CD14-positive monocyte (primary cell): ENCODE measurements around the gene P2RY14. TPM values are rescaled to one million over a fixed set of nuclear protein-coding genes. Genes with fewer than 3 reads are reported as not detected.

Source experiments
- DNase-seq, 3 donors: peaks; one replicate each; pipeline ENCODE4 v3.0.0-alpha.2; 2011 to 2022
- H2AFZ ChIP-seq: 2 replicates; pipeline ENCODE4 v1.6.0; 2012; ENCODE audit warnings: mild to moderate bottlenecking, low read depth, low read length, inconsistent platforms; ENCODE audit not compliant: insufficient read depth, poor library complexity, severe bottlenecking
- H3K27ac ChIP-seq, 2 donors: 1 replicate in 1 of 2; 2 replicates in 1 of 2; pipeline ENCODE4 v1.5.1; 2012 to 2013; ENCODE audit warnings: low read length in 2 of 2, control low read depth in 1 of 2, inconsistent platforms in 1 of 2, low read depth in 1 of 2, mild to moderate bottlenecking in 1 of 2
- H3K27me3 ChIP-seq, 2 donors: one replicate each; pipeline versions ENCODE4 v1.6.0 to v1.6.1; 2011 to 2013; ENCODE audit warnings: low read length in 2 of 2; ENCODE audit not compliant: control insufficient read depth in 2 of 2, insufficient read depth in 2 of 2
- H3K36me3 ChIP-seq, 2 donors: replicated peaks in 1 of 2; 1 replicate in 1 of 2; 2 replicates in 1 of 2; pipeline versions ENCODE4 v1.5.1 to v1.6.1; 2012 to 2013; ENCODE audit warnings: low read length in 2 of 2, control low read depth in 1 of 2, inconsistent platforms in 1 of 2, mild to moderate bottlenecking in 1 of 2; ENCODE audit not compliant: insufficient read depth in 2 of 2, control insufficient read depth in 1 of 2
- H3K4me1 ChIP-seq, 2 donors: 1 replicate in 1 of 2; 2 replicates in 1 of 2; pipeline versions ENCODE4 v1.5.1 to v1.6.1; 2012 to 2013; ENCODE audit warnings: low read length in 2 of 2, control low read depth in 1 of 2, inconsistent platforms in 1 of 2, mild to moderate bottlenecking in 1 of 2, moderate library complexity in 1 of 2; ENCODE audit not compliant: insufficient read depth in 2 of 2, control insufficient read depth in 1 of 2
- H3K4me2 ChIP-seq: replicated peaks from 2 replicates; pipeline ENCODE3; 2012; ENCODE audit warnings: low read length, moderate library complexity, mild to moderate bottlenecking; ENCODE audit not compliant: poor library complexity, severe bottlenecking; ENCODE audit errors: extremely low read depth
- H3K4me3 ChIP-seq, 3 experiments: fragments of 200-600 bp in 1 of 3; sonication (generic) in 1 of 3; replicated peaks in 1 of 3; 1 replicate in 2 of 3; 2 replicates in 1 of 3; pipeline ENCODE4 v1.5.1; 2011 to 2013; ENCODE audit warnings: low read length in 3 of 3, mild to moderate bottlenecking in 3 of 3, control low read depth in 2 of 3, low read depth in 2 of 3, inconsistent platforms in 1 of 3, moderate library complexity in 1 of 3
- H3K79me2 ChIP-seq: 2 replicates; pipeline ENCODE4 v1.6.0; 2012; ENCODE audit warnings: mild to moderate bottlenecking, control low read depth, inconsistent platforms, low read length, moderate library complexity; ENCODE audit not compliant: insufficient read depth
- H3K9ac ChIP-seq: 2 replicates; pipeline ENCODE4 v1.6.0; 2017; ENCODE audit warnings: low read length, mild to moderate bottlenecking; ENCODE audit not compliant: insufficient read depth, poor library complexity, severe bottlenecking
- H3K9me3 ChIP-seq, 2 donors: replicated peaks in 1 of 2; 1 replicate in 1 of 2; 2 replicates in 1 of 2; pipeline versions ENCODE4 v1.5.1 to v1.6.1; 2012 to 2013; ENCODE audit warnings: low read length in 2 of 2, control low read depth in 1 of 2; ENCODE audit not compliant: control insufficient read depth in 1 of 2, insufficient read depth in 1 of 2
- H4K20me1 ChIP-seq: 2 replicates; pipeline ENCODE4 v1.6.0; 2012; ENCODE audit warnings: mild to moderate bottlenecking, low read length, control low read depth, moderate library complexity; ENCODE audit not compliant: insufficient read depth
- H3K27ac Mint-ChIP-seq, 7 donors: one replicate each; pipeline ENCODE4 v1.8.0; 2020; ENCODE audit warnings: mild to moderate bottlenecking in 7 of 7, mixed read lengths in 7 of 7, moderate library complexity in 6 of 7, inconsistent platforms in 2 of 7
- H3K27me3 Mint-ChIP-seq, 3 donors: one replicate each; pipeline ENCODE4 v1.8.0; 2021 to 2022; ENCODE audit warnings: low read depth in 3 of 3, mild to moderate bottlenecking in 3 of 3, mixed read lengths in 3 of 3, moderate library complexity in 3 of 3, inconsistent platforms in 1 of 3
- H3K36me3 Mint-ChIP-seq, 2 donors: one replicate each; pipeline ENCODE4 v1.8.0; 2020; ENCODE audit warnings: mixed read lengths in 2 of 2, inconsistent platforms in 1 of 2, mild to moderate bottlenecking in 1 of 2
- H3K4me1 Mint-ChIP-seq: one replicate; pipeline ENCODE4 v1.8.0; 2020; ENCODE audit warnings: mild to moderate bottlenecking, mixed read lengths
- H3K4me3 Mint-ChIP-seq, 2 donors: one replicate each; pipeline ENCODE4 v1.8.0; 2020; ENCODE audit warnings: mild to moderate bottlenecking in 2 of 2, mixed read lengths in 2 of 2, moderate library complexity in 1 of 2
- H3K9me3 Mint-ChIP-seq, 7 donors: one replicate each; pipeline ENCODE4 v1.8.0; 2020 to 2022; ENCODE audit warnings: mixed read lengths in 7 of 7, mild to moderate bottlenecking in 6 of 7, moderate library complexity in 6 of 7, inconsistent platforms in 2 of 7
- WGBS: methylation state at CpG from one replicate; pipeline ENCODE4 v1.1.5; 2013; ENCODE audit warnings: missing lambda C conversion rate; ENCODE audit not compliant: insufficient coverage; 5-methylcytosine and 5-hydroxymethylcytosine counted together
- intact Hi-C, 2 donors: fragments of 100-400 bp; cut with micrococcal nuclease; formaldehyde crosslinking; loops; one replicate each; pipeline versions ENCODE4 v1.15.0 to v1.15.1; 2023
- polyA plus RNA-seq, 3 donors: library from polyadenylated mRNA; depleted of rRNA in 1 of 3; unstranded in 2 of 3; stranded (reverse) in 1 of 3; fragments of 300-500 nt in 2 of 3; fragments of >200 nt in 1 of 3; fragmentation: Illumina TruSeq in 2 of 3; gene quantifications; 1 replicate in 2 of 3; 2 replicates in 1 of 3; pipeline ENCODE4 v1.2.3, GENCODE V29; 2012 to 2021
- TF ChIP-seq, protein P1 (sequence below): fragments of 200-600 bp; IDR thresholded peaks from one replicate; pipeline ENCODE4 v1.8.0; 2022; ENCODE audit warnings: antibody characterized with exemption, mild to moderate bottlenecking

P2RY14 gene
- polyA plus RNA-seq, 3 donors, result 0.20 to 0.67 (median 0.50) TPM

- H3K4me2 ChIP-seq, result no peak overlapping the region
- Mint-ChIP-seq H3K36me3 (no peaks in the 10 kb centered on the region), H3K27me3 (no peaks in the 10 kb centered on the region), H3K4me1 (no peaks in the 10 kb centered on the region), H3K27ac (no peak overlapping the region), H3K9me3 (peaks cover 0 to 4% (median 0%) of the 10 kb centered on the region in 7 donors), H3K4me3 (no peak overlapping the region)
- no peaks in the 10 kb centered on the region for H3K79me2 ChIP-seq
- no peaks in the 10 kb centered on the region for H3K27me3 ChIP-seq
- H4K20me1 ChIP-seq, result no peaks in the 10 kb centered on the region
- TF ChIP-seq, protein P1, sequence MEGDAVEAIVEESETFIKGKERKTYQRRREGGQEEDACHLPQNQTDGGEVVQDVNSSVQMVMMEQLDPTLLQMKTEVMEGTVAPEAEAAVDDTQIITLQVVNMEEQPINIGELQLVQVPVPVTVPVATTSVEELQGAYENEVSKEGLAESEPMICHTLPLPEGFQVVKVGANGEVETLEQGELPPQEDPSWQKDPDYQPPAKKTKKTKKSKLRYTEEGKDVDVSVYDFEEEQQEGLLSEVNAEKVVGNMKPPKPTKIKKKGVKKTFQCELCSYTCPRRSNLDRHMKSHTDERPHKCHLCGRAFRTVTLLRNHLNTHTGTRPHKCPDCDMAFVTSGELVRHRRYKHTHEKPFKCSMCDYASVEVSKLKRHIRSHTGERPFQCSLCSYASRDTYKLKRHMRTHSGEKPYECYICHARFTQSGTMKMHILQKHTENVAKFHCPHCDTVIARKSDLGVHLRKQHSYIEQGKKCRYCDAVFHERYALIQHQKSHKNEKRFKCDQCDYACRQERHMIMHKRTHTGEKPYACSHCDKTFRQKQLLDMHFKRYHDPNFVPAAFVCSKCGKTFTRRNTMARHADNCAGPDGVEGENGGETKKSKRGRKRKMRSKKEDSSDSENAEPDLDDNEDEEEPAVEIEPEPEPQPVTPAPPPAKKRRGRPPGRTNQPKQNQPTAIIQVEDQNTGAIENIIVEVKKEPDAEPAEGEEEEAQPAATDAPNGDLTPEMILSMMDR, result no peak
- no peak overlapping the region for H3K4me3 ChIP-seq
- H2AFZ ChIP-seq, result no peak overlapping the region
- intact Hi-C loops, result no loop called here
- no peaks in the 10 kb centered on the region for H3K4me1 ChIP-seq
- no CpG with 5 or more reads among the region's 3 CpGs for WGBS
- DNase-seq, result no peak
- H3K9ac ChIP-seq, result no peak overlapping the region
- no peaks in the 10 kb centered on the region for H3K36me3 ChIP-seq
- no peak overlapping the region for H3K27ac ChIP-seq
- no peaks in the 10 kb centered on the region for H3K9me3 ChIP-seq
Measured at GRCh38 chr3:151289445-151289844, 11.1 kb upstream of the P2RY14 start.

DNA sequence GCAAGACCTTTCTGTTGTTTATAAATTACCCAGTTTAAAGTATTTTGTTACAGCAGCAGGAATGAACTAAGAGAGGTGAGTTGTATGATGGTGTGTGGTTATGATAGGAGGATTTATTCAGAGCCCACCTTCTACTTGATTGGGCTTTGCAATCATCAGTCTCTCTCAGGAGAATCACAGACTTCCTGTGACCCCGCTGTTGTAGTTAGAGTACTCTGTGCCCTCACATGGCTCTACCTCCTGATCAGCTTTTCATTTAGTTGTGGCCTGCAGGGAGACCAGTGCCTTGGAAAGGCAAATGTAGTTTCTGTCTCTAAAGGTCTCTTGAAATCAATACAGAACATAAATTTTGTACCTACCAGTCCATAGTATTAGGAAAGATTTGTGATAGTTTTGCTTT is 7.6 kb upstream of the P2RY14 start:
- no peak overlapping the region for H3K9ac ChIP-seq
- no peaks in the 10 kb centered on the region for H3K27me3 ChIP-seq
- Mint-ChIP-seq H3K4me3 (no peak overlapping the region), H3K27ac (peak overlapping the region in 1 of 7 donors; percentile 1), H3K4me1 (no peaks in the 10 kb centered on the region), H3K9me3 (peaks cover 0 to 4% (median 0%) of the 10 kb centered on the region in 7 donors), H3K36me3 (no peaks in the 10 kb centered on the region), H3K27me3 (no peaks in the 10 kb centered on the region)
- no peak for DNase-seq
- no peaks in the 10 kb centered on the region for H3K4me1 ChIP-seq
- intact Hi-C loops, result no loop called here
- no peak overlapping the region for H3K27ac ChIP-seq
- H3K79me2 ChIP-seq, result no peaks in the 10 kb centered on the region
- H4K20me1 ChIP-seq, result no peaks in the 10 kb centered on the region
- TF ChIP-seq, protein P1, result no peak
- H3K9me3 ChIP-seq, result no peaks in the 10 kb centered on the region
- no CpG with 5 or more reads among the region's 1 CpG for WGBS
- peak overlapping the region; percentile 31 for H2AFZ ChIP-seq
- no peaks in the 10 kb centered on the region for H3K36me3 ChIP-seq
- H3K4me3 ChIP-seq, result no peak overlapping the region
- H3K4me2 ChIP-seq, result no peak overlapping the region
